Erythroblast (primary cell): Measurements from ENCODE around the gene THSD7A.

ENCODE experiments used
- GATA1 ChIP-seq: IDR thresholded peaks from 2 replicates; pipeline ENCODE4 v1.6.1; 2011; ENCODE audit warnings: low read depth, mild to moderate bottlenecking, control low read depth, low read length, moderate library complexity
- POLR2A ChIP-seq: IDR thresholded peaks from 2 replicates; pipeline ENCODE4 v1.6.1; 2011; ENCODE audit warnings: mild to moderate bottlenecking, low read length

- TF ChIP-seq POLR2A = no peak
- no peak for TF ChIP-seq GATA1
Observed at GRCh38 chr7:11747715-11748485, 84.1 kb downstream of the THSD7A start.
